Body of pancreas (tissue), 4 donors: Measurements from ENCODE around the gene DGKA. TPM values are rescaled to one million over a fixed set of nuclear protein-coding genes. Genes with fewer than 3 reads are reported as not detected.

ENCODE experiments used
- ATAC-seq: fragments of 150-250 bp; one replicate; pipeline ENCODE4 v1.9.1; 2016
- DNase-seq, 4 donors: peaks; one replicate each; pipeline ENCODE4 v3.0.0-alpha.2; 2019
- H3K27ac ChIP-seq, 4 donors: fragments of 200-600 bp; sonication (generic); 1 replicate in 3 of 4; 2 replicates in 1 of 4; pipeline versions ENCODE4 v1.5.1 to v1.6.1; 2016 to 2019; ENCODE audit warnings: mild to moderate bottlenecking in 1 of 4, mixed read lengths in 1 of 4, moderate library complexity in 1 of 4
- H3K27me3 ChIP-seq, 2 donors: fragments of 200-600 bp; sonication (generic); one replicate each; pipeline ENCODE4 v1.6.0; 2016; ENCODE audit warnings: mild to moderate bottlenecking in 1 of 2
- H3K36me3 ChIP-seq, 2 donors: fragments of 200-600 bp; sonication (generic); replicated peaks in 1 of 2; 2 replicates each; pipeline ENCODE4 v1.5.1; 2016; ENCODE audit warnings: low read depth in 2 of 2; ENCODE audit not compliant: insufficient read depth in 1 of 2
- H3K4me1 ChIP-seq: fragments of 200-600 bp; sonication (generic); one replicate; pipeline ENCODE4 v1.6.0; 2016
- H3K4me3 ChIP-seq, 2 donors: fragments of 200-600 bp; sonication (generic); 1 replicate in 1 of 2; 2 replicates in 1 of 2; pipeline ENCODE4 v1.5.1; 2016 to 2019
- H3K9me3 ChIP-seq, 3 donors: fragments of 200-600 bp; sonication (generic); 1 replicate in 2 of 3; 2 replicates in 1 of 3; pipeline ENCODE4 v1.5.1; 2016
- POLR2A ChIP-seq, 3 donors: fragments of 450-650 bp; IDR thresholded peaks; one replicate each; pipeline ENCODE4 v1.6.1; 2016; ENCODE audit warnings: antibody characterized with exemption in 3 of 3, mild to moderate bottlenecking in 2 of 3
- WGBS, 2 donors: methylation state at CpG; one replicate each; pipeline ENCODE4 v1.1.5; 2017; 5-methylcytosine and 5-hydroxymethylcytosine counted together
- intact Hi-C: fragments of 100-400 bp; cut with DNase I; formaldehyde crosslinking; loops from one replicate; pipeline ENCODE4 v1.15.1; 2023
- total RNA-seq, 2 donors: library from RNA; depleted of rRNA; stranded (reverse); fragments of >200 nt; gene quantifications; one replicate each; pipeline ENCODE4 v1.1.0, GENCODE V29; 2016
- TF ChIP-seq, protein P1 (sequence below), 7 experiments: fragments of 450-650 bp in 4 of 7; fragments of 200-600 bp in 3 of 7; sonication (generic) in 3 of 7; IDR thresholded peaks; one replicate each; pipeline ENCODE4 v1.5.1; 2016 to 2019; ENCODE audit warnings: antibody characterized with exemption in 7 of 7

The DGKA gene
- 100 to 1,000 TPM in 1 of 2 donors, 10 to 100 TPM in 1; 33.3 to 128 TPM for total RNA-seq

DNA sequence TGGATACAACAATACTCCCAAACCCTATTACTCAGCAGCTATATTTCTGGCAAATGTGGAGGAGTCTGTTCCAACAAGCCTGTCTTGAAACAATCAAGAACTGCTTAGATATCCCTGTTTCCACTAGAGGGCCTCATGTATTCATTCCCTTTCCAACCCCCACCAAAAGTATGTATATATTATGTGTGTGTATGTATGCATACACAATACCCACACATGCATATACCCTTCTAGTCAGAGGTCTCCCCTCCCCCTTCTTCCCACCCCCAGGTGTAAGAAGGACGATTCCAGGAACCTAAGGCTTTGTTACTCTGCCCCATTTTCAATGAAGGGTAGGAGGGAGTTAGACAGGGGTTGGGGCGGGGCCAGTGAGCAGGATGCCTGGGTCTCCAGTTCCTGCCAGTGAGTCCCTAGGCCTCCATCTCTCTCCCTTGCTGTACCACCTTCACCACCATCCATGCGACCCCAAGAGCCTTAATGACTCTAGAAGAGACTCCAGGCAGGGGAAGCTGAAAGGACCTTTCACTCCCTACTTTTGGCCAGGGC lies at the start of gene DGKA:
DGKA (plus strand) TSS at position 392 of the 546 bp plus-strand sequence. CDS start 5,342 bp downstream, outside the sequence.
- TF ChIP-seq, protein P1, sequence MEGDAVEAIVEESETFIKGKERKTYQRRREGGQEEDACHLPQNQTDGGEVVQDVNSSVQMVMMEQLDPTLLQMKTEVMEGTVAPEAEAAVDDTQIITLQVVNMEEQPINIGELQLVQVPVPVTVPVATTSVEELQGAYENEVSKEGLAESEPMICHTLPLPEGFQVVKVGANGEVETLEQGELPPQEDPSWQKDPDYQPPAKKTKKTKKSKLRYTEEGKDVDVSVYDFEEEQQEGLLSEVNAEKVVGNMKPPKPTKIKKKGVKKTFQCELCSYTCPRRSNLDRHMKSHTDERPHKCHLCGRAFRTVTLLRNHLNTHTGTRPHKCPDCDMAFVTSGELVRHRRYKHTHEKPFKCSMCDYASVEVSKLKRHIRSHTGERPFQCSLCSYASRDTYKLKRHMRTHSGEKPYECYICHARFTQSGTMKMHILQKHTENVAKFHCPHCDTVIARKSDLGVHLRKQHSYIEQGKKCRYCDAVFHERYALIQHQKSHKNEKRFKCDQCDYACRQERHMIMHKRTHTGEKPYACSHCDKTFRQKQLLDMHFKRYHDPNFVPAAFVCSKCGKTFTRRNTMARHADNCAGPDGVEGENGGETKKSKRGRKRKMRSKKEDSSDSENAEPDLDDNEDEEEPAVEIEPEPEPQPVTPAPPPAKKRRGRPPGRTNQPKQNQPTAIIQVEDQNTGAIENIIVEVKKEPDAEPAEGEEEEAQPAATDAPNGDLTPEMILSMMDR (IDR thresholded peaks at IDR 0.05): peak; percentile 26 to 62 (median 52)
- no peak for TF ChIP-seq POLR2A (IDR thresholded peaks at IDR 0.05)
- ATAC-seq: peak; percentile 18
- H3K36me3 ChIP-seq: no peaks in the 10 kb centered on the region
- no peaks in the 10 kb centered on the region for H3K9me3 ChIP-seq
- intact Hi-C loops: no loop called here
- H3K4me1 ChIP-seq: peaks cover 48% of the 10 kb centered on the region
- DNase-seq: peak in 3 of 4 donors; percentile 33 to 45 (median 36)
- H3K4me3 ChIP-seq: peak within 1 kb of the TSS; percentile 68 to 75
- H3K27me3 ChIP-seq: no peaks in the 10 kb centered on the region
- peak within 1 kb of the TSS; percentile 52 to 97 (median 69) for H3K27ac ChIP-seq
- WGBS, 2 donors: 41 to 43% methylated on average over 3 of the region's 3 CpGs

DNA sequence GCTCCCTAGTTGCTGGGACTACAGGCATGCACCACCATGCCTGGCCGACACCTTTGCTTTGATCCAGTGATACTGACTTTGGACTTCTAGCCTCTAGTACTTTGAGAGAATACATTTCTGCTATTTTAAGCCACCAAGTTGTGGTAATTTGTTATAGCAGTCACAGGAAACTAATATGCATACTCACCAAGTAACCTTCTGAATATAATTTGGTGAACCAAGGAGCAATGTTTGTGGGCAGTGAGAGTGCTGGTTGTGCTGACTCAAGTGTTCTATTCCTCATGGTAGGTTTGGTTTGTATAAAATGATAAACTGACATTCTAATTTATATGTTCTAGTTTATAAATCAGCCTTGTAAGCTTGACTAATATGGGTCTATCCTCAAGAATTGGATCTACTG lies 45.8 kb upstream of the DGKA start:
- Histone ChIP-seq H3K9me3 (no peaks in the 10 kb centered on the region), H3K27ac (no peak overlapping the region), H3K36me3 (no peaks in the 10 kb centered on the region), H3K4me1 (no peaks in the 10 kb centered on the region), H3K4me3 (no peak overlapping the region), H3K27me3 (no peaks in the 10 kb centered on the region)
- WGBS, 2 donors: 94 to 100% methylated on average over 1 of the region's 1 CpG
- TF ChIP-seq, protein P1 (IDR thresholded peaks at IDR 0.05): no peak
- no peak for TF ChIP-seq POLR2A (IDR thresholded peaks at IDR 0.05)
- ATAC-seq: no peak
- DNase-seq: no peak
- intact Hi-C loops: no loop called here

DNA sequence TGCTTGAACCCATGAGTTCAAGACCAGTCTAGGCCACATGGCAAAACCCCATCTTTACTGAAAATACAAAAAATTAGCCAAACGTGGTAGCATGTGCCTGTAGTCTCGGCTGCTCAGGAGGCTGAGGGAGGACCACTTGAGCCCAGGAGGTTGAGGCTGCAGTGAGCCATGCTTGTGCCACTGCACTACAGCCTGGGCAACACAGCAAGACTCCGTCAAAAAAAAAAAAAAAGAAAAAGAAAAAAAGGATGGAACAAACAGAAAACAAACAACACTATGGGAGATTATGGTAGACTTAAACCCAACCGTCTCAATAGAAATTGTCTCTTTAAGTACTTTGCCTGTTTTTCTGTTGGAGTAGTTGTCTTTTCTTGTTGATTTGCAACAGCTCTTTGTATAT lies 39.7 kb upstream of the DGKA start:
- Histone ChIP-seq H3K27ac (no peak overlapping the region), H3K4me1 (no peaks in the 10 kb centered on the region), H3K4me3 (no peak overlapping the region), H3K36me3 (no peaks in the 10 kb centered on the region), H3K27me3 (no peaks in the 10 kb centered on the region), H3K9me3 (no peaks in the 10 kb centered on the region)
- WGBS, 2 donors: 90 to 92% methylated on average over 4 of the region's 4 CpGs
- ATAC-seq: no peak
- DNase-seq: no peak
- TF ChIP-seq POLR2A (IDR thresholded peaks at IDR 0.05): no peak
- TF ChIP-seq, protein P1 (IDR thresholded peaks at IDR 0.05): no peak
- intact Hi-C loops: no loop called here

DNA sequence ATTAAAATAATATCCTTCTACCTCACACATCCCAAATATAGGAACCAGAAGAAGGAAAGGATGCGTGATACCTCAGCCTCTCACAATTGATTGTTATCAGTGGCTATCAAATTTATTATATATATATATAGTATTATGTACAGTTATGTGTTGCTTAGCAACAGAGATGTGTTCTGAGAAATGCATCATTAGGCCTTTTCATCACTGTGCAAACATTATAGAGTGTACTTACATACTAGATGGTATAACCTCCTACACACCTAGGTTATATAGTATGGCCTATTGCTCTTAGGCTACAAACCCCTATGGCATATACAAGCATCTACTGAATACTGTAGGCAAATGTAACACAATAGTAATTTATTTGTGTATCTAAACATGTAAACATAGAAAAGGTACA lies 37.2 kb upstream of the DGKA start:
- intact Hi-C loops: no loop called here
- no peak for ATAC-seq
- no peaks in the 10 kb centered on the region for H3K9me3 ChIP-seq
- no peaks in the 10 kb centered on the region for H3K4me1 ChIP-seq
- no peak for DNase-seq
- H3K27ac ChIP-seq: no peak overlapping the region
- H3K27me3 ChIP-seq: no peaks in the 10 kb centered on the region
- 95% methylated on average over 1 of the region's 1 CpG for WGBS, 2 donors
- no peak for TF ChIP-seq POLR2A (IDR thresholded peaks at IDR 0.05)
- TF ChIP-seq, protein P1 (IDR thresholded peaks at IDR 0.05): no peak
- no peak overlapping the region for H3K4me3 ChIP-seq
- H3K36me3 ChIP-seq: no peaks in the 10 kb centered on the region

DNA sequence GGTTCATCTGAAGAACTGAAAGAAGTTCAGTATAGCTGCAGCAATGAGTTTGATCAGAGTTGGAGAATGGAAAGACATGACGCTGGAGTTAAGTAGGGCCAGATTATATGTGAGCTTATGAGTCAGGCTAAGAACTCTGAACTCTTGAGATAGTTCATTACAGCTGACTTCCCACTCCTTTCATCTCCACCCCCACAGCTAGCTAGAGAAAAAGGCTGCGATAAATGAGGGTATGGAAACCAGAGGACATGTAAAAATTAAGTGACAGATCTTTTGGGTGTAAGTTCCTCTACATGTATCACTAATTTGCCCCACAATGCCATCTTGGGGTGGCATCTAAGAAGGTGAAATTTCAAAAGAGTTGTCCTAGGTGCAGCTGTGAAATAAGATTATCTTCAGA lies 31.9 kb upstream of the DGKA start:
- intact Hi-C loops: no loop called here
- H3K4me1 ChIP-seq: no peaks in the 10 kb centered on the region
- no peak overlapping the region for H3K27ac ChIP-seq
- no peak overlapping the region for H3K4me3 ChIP-seq
- no peaks in the 10 kb centered on the region for H3K27me3 ChIP-seq
- 48 to 67% methylated on average over 2 of the region's 2 CpGs for WGBS, 2 donors
- H3K9me3 ChIP-seq: no peaks in the 10 kb centered on the region
- DNase-seq: no peak
- ATAC-seq: no peak
- no peak for TF ChIP-seq POLR2A (IDR thresholded peaks at IDR 0.05)
- TF ChIP-seq, protein P1 (IDR thresholded peaks at IDR 0.05): no peak
- H3K36me3 ChIP-seq: no peaks in the 10 kb centered on the region
